ENCODE data around the gene MYO3A.

MYO3A gene, protein sequence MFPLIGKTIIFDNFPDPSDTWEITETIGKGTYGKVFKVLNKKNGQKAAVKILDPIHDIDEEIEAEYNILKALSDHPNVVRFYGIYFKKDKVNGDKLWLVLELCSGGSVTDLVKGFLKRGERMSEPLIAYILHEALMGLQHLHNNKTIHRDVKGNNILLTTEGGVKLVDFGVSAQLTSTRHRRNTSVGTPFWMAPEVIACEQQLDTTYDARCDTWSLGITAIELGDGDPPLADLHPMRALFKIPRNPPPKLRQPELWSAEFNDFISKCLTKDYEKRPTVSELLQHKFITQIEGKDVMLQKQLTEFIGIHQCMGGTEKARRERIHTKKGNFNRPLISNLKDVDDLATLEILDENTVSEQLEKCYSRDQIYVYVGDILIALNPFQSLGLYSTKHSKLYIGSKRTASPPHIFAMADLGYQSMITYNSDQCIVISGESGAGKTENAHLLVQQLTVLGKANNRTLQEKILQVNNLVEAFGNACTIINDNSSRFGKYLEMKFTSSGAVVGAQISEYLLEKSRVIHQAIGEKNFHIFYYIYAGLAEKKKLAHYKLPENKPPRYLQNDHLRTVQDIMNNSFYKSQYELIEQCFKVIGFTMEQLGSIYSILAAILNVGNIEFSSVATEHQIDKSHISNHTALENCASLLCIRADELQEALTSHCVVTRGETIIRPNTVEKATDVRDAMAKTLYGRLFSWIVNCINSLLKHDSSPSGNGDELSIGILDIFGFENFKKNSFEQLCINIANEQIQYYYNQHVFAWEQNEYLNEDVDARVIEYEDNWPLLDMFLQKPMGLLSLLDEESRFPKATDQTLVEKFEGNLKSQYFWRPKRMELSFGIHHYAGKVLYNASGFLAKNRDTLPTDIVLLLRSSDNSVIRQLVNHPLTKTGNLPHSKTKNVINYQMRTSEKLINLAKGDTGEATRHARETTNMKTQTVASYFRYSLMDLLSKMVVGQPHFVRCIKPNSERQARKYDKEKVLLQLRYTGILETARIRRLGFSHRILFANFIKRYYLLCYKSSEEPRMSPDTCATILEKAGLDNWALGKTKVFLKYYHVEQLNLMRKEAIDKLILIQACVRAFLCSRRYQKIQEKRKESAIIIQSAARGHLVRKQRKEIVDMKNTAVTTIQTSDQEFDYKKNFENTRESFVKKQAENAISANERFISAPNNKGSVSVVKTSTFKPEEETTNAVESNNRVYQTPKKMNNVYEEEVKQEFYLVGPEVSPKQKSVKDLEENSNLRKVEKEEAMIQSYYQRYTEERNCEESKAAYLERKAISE (N-terminal part only)

DNA sequence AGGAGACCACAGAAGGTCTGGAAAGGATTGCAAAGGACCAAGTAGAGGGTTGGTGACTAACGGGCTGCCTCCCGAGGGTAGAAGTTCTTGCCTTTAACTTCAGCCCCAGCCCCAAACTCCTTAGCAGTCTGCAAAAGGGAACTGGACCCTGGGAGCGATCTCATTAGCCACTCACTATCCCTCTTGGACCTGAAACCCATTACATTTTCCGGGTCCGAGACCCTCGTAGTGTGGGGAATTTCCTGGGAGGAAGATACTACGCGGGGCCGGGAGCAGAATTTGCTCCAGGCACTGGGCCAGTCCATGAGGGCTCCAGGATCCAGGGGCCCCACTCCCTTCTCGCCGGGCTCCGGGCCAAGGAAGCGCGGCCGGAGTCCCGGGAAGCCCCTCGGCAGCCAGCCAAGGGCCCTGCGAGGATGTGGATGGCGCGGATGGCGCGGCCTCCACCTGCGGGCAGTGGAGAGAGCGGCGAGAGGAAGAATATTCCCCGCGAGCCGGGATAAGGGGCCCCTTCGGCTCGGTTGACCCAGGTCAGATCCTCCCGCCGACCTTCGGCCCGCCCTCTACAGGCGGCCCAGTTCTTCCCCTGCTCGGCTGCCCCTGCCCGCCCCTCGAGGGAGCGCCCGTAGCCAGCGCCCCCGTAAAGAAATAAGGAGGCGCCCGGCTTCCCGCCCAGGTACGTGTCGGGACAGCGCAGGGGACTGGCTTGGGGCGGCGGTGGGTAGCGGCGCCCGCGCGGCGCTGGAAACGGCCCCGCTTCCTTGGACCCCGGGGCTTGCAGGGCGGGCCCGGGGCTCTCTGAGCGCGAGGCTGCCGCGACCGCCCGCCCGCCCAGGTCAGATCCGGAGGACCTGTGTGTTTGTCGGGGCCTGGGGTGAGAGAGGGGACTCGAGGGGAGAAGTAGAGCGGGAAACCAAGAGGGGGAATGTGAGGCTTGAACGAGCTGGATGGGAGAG lies at the start of gene MYO3A:
TSS of gene MYO3A (plus strand) at position 577 of the 956 bp plus-strand sequence. CDS start 17,882 bp downstream, outside the sequence.
- intact Hi-C loops (cut with DNase I; ENCODE audit: low total_unique reads), result no loop called here
- peak within 1 kb of the TSS; percentile 54 to 61 for H3K4me3 ChIP-seq
- H3K36me3 ChIP-seq, result no peaks in the 10 kb centered on the region
- TF ChIP-seq, protein P1, sequence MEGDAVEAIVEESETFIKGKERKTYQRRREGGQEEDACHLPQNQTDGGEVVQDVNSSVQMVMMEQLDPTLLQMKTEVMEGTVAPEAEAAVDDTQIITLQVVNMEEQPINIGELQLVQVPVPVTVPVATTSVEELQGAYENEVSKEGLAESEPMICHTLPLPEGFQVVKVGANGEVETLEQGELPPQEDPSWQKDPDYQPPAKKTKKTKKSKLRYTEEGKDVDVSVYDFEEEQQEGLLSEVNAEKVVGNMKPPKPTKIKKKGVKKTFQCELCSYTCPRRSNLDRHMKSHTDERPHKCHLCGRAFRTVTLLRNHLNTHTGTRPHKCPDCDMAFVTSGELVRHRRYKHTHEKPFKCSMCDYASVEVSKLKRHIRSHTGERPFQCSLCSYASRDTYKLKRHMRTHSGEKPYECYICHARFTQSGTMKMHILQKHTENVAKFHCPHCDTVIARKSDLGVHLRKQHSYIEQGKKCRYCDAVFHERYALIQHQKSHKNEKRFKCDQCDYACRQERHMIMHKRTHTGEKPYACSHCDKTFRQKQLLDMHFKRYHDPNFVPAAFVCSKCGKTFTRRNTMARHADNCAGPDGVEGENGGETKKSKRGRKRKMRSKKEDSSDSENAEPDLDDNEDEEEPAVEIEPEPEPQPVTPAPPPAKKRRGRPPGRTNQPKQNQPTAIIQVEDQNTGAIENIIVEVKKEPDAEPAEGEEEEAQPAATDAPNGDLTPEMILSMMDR (IDR thresholded peaks at IDR 0.05), result no peak
- peaks cover 0 to 16% (median 12%) of the 10 kb centered on the region in 4 donors for H3K4me1 ChIP-seq
- peak within 1 kb of the TSS; percentile 1 to 67 for H3K27ac ChIP-seq
- peaks cover 0 to 8% of the 10 kb centered on the region in 2 donors for H3K27me3 ChIP-seq
- DNase-seq, result peak in 1 of 2 donors; percentile 61
- H3K9me3 ChIP-seq, result no peaks in the 10 kb centered on the region

DNA sequence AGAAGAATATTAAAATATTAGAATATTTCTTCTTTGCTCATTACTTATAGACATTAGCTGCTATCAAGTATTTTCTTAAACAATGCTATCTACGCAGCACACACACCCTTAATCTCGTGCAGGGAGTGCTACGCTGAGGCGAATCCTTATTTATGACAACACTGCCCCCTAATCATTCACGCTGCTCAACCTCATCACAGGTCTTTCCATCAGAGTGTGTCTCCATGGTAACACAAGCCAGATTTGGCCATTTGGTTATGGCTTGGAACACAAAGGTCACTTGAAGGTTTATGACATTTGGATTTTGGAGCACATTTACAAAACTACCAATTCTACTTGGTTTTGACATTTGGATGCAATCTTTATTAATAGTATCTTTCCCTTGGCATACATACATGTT lies 45.4 kb upstream of the MYO3A start:
- DNase-seq, result no peak

DNA sequence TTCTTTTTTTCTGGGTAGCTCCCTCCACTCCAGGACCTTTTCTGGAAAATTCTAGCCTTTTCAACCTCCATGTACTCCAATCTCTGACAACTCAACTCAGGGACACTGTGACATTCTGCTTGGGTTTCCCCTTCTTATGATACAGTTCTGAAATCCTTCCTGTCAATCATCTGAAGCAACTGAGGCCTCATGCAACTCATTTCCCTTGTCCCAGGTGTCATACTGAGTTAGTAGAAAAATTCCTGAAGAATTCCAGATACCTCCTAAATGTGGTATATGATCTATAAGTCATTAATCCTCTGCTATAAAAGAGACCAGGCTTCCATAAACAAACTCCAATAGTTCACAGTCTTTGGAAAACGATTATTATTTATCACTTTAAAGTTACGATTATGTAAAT lies 43.0 kb upstream of the MYO3A start:
- H3K27me3 ChIP-seq, result no peaks in the 10 kb centered on the region
- intact Hi-C loops (cut with DNase I; ENCODE audit: low total_unique reads), result no loop called here
- H3K4me3 ChIP-seq, result no peak overlapping the region
- no peak overlapping the region for H3K27ac ChIP-seq
- peaks cover 0 to 11% (median 11%) of the 10 kb centered on the region in 3 donors for H3K9me3 ChIP-seq
- H3K4me1 ChIP-seq, result no peaks in the 10 kb centered on the region
- DNase-seq, result no peak
- H3K36me3 ChIP-seq, result no peaks in the 10 kb centered on the region
- TF ChIP-seq, protein P1 (IDR thresholded peaks at IDR 0.05), result no peak

More for the DNA sequence above, 45.4 kb upstream of the MYO3A start:
- Histone ChIP-seq H3K9me3 (peaks cover 0 to 11% (median 11%) of the 10 kb centered on the region in 3 donors), H3K36me3 (no peaks in the 10 kb centered on the region), H3K27me3 (no peaks in the 10 kb centered on the region), H3K4me3 (no peak overlapping the region), H3K4me1 (no peaks in the 10 kb centered on the region), H3K27ac (no peak overlapping the region)
- intact Hi-C loops (cut with DNase I; ENCODE audit: low total_unique reads), result no loop called here
- TF ChIP-seq, protein P1 (IDR thresholded peaks at IDR 0.05), result no peak

DNA sequence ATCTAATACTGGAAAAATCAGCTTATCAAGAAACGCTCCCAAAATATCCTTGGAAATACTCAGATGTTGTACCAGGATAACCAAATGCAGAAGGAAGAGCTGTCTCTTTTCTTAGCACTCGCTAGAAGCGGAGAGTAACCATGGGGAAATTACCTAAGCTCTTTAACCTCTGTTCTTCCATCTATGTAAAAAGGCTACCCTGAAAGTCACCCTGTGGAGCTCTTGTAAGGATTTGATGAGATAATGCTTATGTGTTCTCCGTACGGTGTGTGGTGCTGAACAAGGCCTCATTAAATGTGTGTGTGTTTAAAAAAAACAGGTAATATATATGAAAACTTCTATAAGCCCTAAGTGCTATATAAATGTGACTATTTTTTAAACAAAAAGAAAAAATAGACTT lies 38.2 kb upstream of the MYO3A start:
- Histone ChIP-seq H3K9me3 (peaks cover 0 to 11% (median 11%) of the 10 kb centered on the region in 3 donors), H3K27ac (no peak overlapping the region), H3K27me3 (no peaks in the 10 kb centered on the region), H3K4me3 (no peak overlapping the region), H3K4me1 (no peaks in the 10 kb centered on the region), H3K36me3 (no peaks in the 10 kb centered on the region)
- TF ChIP-seq, protein P1 (IDR thresholded peaks at IDR 0.05), result no peak
- intact Hi-C loops (cut with DNase I; ENCODE audit: low total_unique reads), result no loop called here
- DNase-seq, result no peak
